Sigmoid colon (tissue), 4 donors: ENCODE results near the gene AKR1C4.

Source experiments
- EP300 ChIP-seq, 4 donors: sonication (generic); formaldehyde crosslinking; IDR thresholded peaks; one replicate each; pipeline ENCODE4 v1.6.1; 2017; ENCODE audit warnings: antibody characterized with exemption in 4 of 4
- POLR2A ChIP-seq, 2 donors: fragments of 450-650 bp; IDR thresholded peaks; one replicate each; pipeline ENCODE4 v1.6.1; 2016; ENCODE audit warnings: antibody characterized with exemption in 2 of 2, mild to moderate bottlenecking in 2 of 2, moderate library complexity in 2 of 2
- POLR2AphosphoS5 ChIP-seq, 4 donors: sonication (generic); formaldehyde crosslinking; IDR thresholded peaks; one replicate each; pipeline ENCODE4 v1.6.1; 2017; ENCODE audit warnings: antibody characterized with exemption in 4 of 4
- TF ChIP-seq, protein P1 (sequence below), 4 experiments: fragments of 450-650 bp in 3 of 4; fragments of 200-600 bp in 1 of 4; IDR thresholded peaks; one replicate each; pipeline ENCODE4 v1.5.1; 2016 to 2019; ENCODE audit warnings: antibody characterized with exemption in 4 of 4, mild to moderate bottlenecking in 3 of 4, moderate library complexity in 2 of 4

DNA sequence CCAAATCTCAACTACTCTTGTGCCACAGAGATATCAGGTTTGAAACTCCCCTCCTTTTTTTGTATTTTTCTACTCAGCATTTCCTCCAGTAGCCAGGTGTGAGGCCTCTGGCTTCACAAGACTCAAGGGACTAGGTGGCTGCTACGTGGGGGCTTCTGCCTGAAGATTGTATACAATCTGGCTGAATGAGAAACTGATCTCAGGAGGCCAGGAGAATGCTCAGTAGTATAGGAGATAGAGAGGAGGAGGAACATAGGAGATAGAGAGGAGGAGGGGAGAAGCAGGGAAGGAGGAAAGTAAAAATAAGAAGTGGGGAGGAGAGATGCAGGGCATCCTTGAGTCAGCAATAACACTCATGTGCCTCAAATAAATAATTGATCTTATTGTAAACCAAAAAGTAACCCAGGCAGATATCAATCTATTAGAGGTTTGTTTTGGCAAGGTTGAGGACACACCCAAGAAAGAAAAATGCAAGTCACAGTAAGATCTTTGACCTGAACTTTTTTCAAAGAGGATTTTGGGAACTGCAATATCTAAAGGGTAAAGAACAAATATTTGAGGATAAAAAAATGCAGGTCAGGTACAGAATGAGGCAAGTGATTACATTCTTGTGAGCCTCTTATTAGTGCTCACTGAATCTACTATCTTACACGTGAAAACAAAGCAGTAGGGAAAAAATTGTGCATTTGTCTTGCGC is 48.5 kb upstream of the AKR1C4 start:
- TF ChIP-seq, protein P1, sequence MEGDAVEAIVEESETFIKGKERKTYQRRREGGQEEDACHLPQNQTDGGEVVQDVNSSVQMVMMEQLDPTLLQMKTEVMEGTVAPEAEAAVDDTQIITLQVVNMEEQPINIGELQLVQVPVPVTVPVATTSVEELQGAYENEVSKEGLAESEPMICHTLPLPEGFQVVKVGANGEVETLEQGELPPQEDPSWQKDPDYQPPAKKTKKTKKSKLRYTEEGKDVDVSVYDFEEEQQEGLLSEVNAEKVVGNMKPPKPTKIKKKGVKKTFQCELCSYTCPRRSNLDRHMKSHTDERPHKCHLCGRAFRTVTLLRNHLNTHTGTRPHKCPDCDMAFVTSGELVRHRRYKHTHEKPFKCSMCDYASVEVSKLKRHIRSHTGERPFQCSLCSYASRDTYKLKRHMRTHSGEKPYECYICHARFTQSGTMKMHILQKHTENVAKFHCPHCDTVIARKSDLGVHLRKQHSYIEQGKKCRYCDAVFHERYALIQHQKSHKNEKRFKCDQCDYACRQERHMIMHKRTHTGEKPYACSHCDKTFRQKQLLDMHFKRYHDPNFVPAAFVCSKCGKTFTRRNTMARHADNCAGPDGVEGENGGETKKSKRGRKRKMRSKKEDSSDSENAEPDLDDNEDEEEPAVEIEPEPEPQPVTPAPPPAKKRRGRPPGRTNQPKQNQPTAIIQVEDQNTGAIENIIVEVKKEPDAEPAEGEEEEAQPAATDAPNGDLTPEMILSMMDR (IDR thresholded peaks at IDR 0.05): no peak
- TF ChIP-seq EP300 (IDR thresholded peaks at IDR 0.05): no peak
- TF ChIP-seq POLR2A (IDR thresholded peaks at IDR 0.05): no peak
- no peak for TF ChIP-seq POLR2AphosphoS5 (IDR thresholded peaks at IDR 0.05)
